T-helper 1 cell treated with Interleukin-12 subunit alpha and Interleukin-12 subunit beta and Interleukin-4 antibody, amounts not matched to agents 30 μg/mL and 1 μg/mL, for 36 hours (primary cell): Measurements from ENCODE around the gene RILP.

Experiments
- H3K27ac Mint-ChIP-seq: one replicate; pipeline ENCODE4 v1.8.0; 2021; ENCODE audit warnings: mild to moderate bottlenecking, mixed read lengths
- H3K27me3 Mint-ChIP-seq: one replicate; pipeline ENCODE4 v1.8.0; 2021; ENCODE audit warnings: low read depth, mixed read lengths
- H3K36me3 Mint-ChIP-seq: one replicate; pipeline ENCODE4 v1.8.0; 2021; ENCODE audit warnings: low read depth, mixed read lengths
- H3K4me1 Mint-ChIP-seq: one replicate; pipeline ENCODE4 v1.8.0; 2021; ENCODE audit warnings: low read depth, mixed read lengths
- H3K4me3 Mint-ChIP-seq: one replicate; pipeline ENCODE4 v1.8.0; 2021; ENCODE audit warnings: mild to moderate bottlenecking, moderate library complexity, mixed read lengths
- H3K9me3 Mint-ChIP-seq: one replicate; pipeline ENCODE4 v1.8.0; 2021; ENCODE audit warnings: mixed read lengths

RILP gene

DNA sequence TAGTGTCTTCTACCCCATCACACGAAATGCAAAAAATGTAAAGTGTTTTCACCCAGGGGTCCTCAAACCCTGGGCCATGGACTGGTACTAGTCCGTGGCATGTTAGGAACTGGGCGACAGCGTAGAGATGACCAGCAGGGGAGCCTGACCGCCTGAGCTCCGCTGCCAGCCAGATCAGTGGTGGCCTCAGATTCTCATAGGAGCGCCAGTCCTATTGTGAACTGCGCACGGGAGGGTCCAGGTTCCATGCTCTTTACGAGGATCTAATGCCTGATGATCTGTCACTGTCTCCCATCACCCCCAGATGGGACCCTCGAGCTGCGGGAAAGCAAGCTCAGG lies 8.6 kb downstream of the RILP start:
- Mint-ChIP-seq H3K4me3 (no peak overlapping the region), H3K27me3 (no peaks in the 10 kb centered on the region), H3K4me1 (peaks cover 18% of the 10 kb centered on the region), H3K9me3 (no peaks in the 10 kb centered on the region), H3K27ac (no peak overlapping the region), H3K36me3 (peaks cover 1% of the 10 kb centered on the region)

DNA sequence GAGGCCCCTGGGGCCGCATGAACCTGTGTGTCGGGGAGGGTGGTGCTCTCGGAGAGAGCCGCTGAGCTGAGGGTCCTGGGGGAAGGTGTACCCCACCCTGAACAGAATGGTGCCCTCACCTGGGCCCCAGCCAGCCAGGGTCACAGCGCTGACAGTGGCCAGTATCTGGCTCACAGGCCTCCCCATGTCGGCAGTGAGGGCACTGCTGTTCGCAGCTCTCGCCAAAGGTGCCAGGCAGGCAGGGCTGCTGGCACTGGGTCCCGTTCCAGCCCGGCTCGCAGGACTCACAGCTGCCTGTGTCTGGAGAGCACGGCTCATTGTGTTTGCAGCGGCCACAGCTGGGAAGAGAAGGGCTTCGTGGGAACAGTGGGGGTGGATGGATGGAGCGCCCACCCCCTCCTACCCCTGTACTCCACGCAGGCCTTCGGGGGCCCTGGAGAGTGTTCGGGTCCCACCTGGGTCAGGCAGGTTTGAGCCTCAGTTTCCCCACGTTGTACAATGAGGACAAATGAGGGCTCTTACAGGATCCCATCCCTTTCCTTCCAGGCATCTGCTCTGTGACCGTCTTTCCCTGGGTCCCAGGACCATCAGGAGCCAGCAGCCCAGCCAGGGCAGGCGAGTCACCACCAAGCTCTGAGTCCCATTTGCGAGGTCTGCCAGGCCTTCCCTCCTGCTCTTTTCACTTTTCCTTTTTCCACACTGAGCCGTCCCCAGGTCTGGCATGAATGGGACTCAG lies 9.2 kb downstream of the RILP start:
- Mint-ChIP-seq H3K4me1 (peaks cover 13% of the 10 kb centered on the region), H3K9me3 (no peaks in the 10 kb centered on the region), H3K27me3 (no peaks in the 10 kb centered on the region), H3K4me3 (no peak overlapping the region), H3K36me3 (peaks cover 4% of the 10 kb centered on the region), H3K27ac (no peak overlapping the region)

- Mint-ChIP-seq H3K36me3 (peaks cover 4% of the 10 kb centered on the region), H3K4me3 (no peak overlapping the region), H3K27me3 (no peaks in the 10 kb centered on the region), H3K27ac (no peak overlapping the region), H3K4me1 (peaks cover 8% of the 10 kb centered on the region), H3K9me3 (no peaks in the 10 kb centered on the region)
Measured at GRCh38 chr17:1639549-1640180, 10.0 kb downstream of the RILP start.

DNA sequence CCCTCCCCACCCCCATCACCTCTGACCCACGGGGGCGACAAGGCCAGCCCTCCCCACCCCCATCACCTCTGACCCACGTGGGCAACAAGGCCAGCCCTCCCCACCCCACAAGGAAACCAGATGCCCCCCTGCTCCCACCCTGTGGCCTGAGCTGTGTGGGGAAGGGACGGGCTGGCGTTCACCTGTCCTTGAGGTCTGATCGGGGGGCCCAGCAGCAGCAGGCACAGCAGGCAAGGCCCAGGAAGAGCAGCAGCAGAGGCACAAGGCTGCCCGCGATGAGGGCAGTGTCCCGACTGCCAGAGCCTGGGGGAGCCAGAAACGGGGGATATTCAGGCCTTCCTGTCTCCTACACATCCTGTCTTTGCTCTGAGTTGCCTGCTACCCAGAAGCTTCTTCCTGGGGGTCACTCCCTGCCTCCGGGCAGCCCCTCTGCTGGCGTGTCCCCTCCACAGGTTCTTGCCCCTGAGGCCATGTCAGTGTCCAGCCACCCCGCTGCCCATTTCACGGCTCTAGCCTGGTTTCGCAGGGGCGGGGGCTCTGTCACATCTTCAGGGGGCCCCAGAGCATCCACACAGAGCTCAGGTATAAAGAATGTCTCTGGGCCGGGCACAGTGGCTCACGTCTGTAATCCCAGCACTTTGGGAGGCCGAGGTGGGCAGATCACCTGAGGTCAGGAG lies 10.9 kb downstream of the RILP start:
- no peaks in the 10 kb centered on the region for H3K9me3 Mint-ChIP-seq
- no peak overlapping the region for H3K27ac Mint-ChIP-seq
- H3K4me3 Mint-ChIP-seq = no peak overlapping the region
- H3K27me3 Mint-ChIP-seq = no peaks in the 10 kb centered on the region
- peaks cover 4% of the 10 kb centered on the region for H3K36me3 Mint-ChIP-seq
- H3K4me1 Mint-ChIP-seq = no peaks in the 10 kb centered on the region

- Mint-ChIP-seq H3K4me1 (no peaks in the 10 kb centered on the region), H3K27ac (no peak overlapping the region), H3K36me3 (peaks cover 4% of the 10 kb centered on the region), H3K9me3 (no peaks in the 10 kb centered on the region), H3K4me3 (no peak overlapping the region), H3K27me3 (no peaks in the 10 kb centered on the region)
Measured at GRCh38 chr17:1638171-1638590, 11.5 kb downstream of the RILP start.

DNA sequence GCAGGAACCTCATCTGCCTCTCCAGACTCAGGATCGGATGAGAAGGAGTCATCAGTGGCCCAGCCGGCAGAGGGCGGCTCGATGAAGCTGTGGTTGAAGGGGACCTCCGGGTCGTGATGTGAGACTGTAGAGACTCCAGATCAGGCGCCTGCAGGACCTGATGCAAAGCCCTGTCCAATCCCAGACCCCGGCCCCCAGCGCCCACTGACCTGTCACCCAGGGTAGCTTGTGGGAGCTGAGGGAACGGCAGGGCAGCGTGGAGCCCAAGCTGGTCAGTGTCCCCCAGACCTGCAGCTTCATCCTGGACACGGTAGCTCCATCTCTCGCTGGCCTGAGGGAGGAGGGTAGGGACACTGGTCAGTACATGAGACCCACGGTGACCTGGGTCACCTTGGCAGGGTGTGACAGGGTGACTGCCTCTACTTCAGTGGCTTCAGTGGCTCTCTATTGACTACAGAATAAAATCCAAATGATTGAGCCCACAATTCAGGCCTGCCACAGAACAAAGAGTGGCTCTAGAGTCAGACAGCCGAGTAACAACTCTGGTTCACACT lies 12.9 kb downstream of the RILP start:
- peaks cover 3% of the 10 kb centered on the region for H3K27me3 Mint-ChIP-seq
- H3K36me3 Mint-ChIP-seq = peaks cover 4% of the 10 kb centered on the region
- H3K27ac Mint-ChIP-seq = no peak overlapping the region
- H3K4me3 Mint-ChIP-seq = no peak overlapping the region
- H3K9me3 Mint-ChIP-seq = no peaks in the 10 kb centered on the region
- peaks cover under 1% of the 10 kb centered on the region for H3K4me1 Mint-ChIP-seq

DNA sequence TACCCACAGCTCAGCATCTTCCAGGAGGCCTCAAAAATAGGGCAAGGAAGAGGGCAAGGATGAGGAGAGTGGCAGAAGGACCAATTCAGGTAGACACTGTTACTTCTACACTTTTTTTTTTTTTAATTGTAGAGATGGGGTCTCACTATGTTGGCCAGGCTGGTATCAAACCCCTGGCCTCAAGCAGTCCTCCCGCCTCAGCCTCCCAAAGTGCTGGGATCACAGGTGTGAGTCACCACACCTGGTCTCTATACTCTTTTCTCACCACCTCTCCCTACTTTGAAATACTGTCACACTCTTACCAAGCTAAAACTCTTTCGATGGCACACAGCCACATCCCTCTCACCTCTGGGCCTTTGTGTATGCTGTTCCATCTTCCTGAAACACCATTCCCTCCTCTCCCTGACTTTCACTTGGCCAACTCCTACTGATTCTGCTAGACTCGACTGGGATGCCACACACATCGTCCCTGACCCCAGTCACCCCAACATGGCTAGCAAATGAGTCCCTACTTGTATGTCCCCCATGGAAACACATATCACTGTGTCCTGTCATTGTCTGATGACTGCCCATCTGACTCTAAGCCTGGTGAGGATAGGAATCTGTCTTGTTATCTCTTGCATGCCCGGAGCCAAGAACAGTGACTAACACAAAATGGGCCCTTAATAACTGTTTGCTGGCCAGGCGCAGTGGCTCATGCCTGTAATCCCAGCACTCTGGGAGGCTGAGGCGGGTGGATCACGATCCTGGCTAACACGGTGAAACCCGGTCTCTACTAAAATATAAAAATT lies 13.8 kb downstream of the RILP start:
- Mint-ChIP-seq H3K36me3 (peaks cover 4% of the 10 kb centered on the region), H3K27ac (no peak overlapping the region), H3K9me3 (no peaks in the 10 kb centered on the region), H3K4me1 (peaks cover 3% of the 10 kb centered on the region), H3K27me3 (peaks cover 10% of the 10 kb centered on the region), H3K4me3 (no peak overlapping the region)

DNA sequence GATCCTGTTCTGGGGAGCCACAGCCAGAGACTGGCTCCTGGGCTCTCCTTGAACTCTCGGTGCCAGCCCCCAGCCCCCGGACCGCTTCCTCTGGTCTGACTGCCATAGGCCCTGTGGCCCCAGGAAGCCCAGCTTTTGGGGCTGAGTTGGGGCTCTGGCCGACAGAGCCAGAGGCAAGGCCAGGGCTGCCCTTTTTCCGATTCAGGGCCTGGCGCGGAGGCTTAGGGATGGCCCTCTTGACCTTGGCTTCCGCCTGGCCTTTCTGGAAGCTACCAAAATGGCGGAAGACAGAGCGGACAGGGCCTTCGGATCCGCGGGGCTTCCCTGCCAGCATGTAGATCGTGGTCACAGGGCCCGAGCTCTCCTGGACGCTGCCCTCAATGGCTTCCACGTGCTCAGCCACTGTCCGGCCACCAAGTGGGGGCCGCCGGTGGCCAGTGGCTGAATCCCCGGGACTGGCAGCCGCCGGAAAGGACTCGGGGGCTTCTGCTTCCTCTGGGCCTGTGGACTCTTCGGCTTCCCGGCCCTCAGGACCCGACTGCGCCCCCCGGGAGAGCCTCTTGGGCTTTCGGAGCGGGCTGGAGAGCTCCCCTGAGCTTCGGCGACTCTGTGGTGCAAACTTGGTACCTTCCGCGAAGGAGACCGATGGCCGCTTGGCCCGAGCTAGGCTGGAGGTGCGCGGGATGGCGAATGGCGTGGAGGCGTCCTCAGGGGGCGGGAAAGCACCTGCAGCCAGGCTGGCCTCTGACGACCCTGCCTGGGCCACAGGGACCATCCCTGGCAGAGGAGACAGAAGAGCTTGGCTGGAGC lies 14.6 kb downstream of the RILP start:
- H3K4me1 Mint-ChIP-seq = peaks cover 8% of the 10 kb centered on the region
- H3K36me3 Mint-ChIP-seq = peaks cover 4% of the 10 kb centered on the region
- peaks cover 19% of the 10 kb centered on the region for H3K27me3 Mint-ChIP-seq
- H3K4me3 Mint-ChIP-seq = no peak overlapping the region
- no peaks in the 10 kb centered on the region for H3K9me3 Mint-ChIP-seq
- H3K27ac Mint-ChIP-seq = no peak overlapping the region

DNA sequence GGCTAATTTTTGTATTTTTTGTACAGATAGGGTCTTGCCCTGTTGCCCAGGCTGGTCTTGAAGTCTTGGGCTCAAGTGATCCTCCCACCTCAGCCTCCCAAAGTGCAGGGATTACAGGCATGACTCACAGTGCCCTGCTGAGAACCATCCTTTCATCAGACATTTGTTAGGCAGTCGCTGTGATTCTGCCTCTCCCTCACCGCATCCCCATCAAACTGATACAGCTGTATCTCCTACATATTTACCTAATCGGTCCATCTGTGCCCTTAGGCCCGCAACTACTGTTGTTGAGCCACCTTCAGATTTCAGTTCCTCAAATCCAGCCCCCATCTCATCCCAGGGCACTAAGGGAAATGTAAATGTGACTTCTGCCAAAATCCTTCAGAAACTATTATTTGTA lies 19.0 kb downstream of the RILP start:
- peaks cover 23% of the 10 kb centered on the region for H3K4me1 Mint-ChIP-seq
- H3K27me3 Mint-ChIP-seq = peaks cover 43% of the 10 kb centered on the region
- peak overlapping the region; percentile 71 for H3K4me3 Mint-ChIP-seq
- no peaks in the 10 kb centered on the region for H3K36me3 Mint-ChIP-seq
- no peaks in the 10 kb centered on the region for H3K9me3 Mint-ChIP-seq
- no peak overlapping the region for H3K27ac Mint-ChIP-seq

GRCh38 chr17:1629504-1630310 lies 20.0 kb downstream of the RILP start:
- H3K36me3 Mint-ChIP-seq = no peaks in the 10 kb centered on the region
- peak overlapping the region; percentile 71 for H3K4me3 Mint-ChIP-seq
- H3K27ac Mint-ChIP-seq = peak overlapping the region; percentile 71
- no peaks in the 10 kb centered on the region for H3K9me3 Mint-ChIP-seq
- peaks cover 53% of the 10 kb centered on the region for H3K27me3 Mint-ChIP-seq
- H3K4me1 Mint-ChIP-seq = peaks cover 23% of the 10 kb centered on the region

DNA sequence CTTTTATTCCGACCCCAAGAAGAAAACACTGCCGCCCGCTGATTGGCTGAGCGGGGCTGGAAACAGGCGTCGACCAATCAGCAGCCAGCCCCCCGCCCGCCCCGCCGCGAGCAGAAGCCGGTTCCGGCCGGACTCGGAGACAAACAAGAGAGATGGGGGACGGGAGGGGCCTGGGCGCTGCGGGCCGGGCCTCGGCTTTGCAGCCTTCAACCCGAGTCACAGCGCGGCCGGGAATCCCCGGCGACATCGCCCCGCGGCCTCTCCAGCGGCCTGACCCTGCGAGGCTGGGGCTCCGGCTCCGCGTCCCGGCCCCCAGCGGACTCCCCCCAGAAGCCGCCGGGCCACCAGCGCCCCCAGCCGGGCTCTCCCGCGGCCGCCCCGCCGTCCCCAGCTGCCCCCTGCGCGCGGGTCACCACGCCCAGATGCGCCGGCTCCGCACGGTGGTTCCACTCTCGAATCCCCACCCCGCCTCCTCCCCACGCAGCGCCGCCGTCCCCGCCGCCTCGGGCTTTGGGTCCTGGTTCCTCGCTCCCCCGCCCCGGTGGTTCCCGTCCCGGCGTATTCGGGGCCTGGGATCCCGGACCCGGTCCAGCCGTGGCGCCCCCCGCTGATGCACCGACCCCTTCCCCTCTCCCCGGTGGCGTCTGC lies 20.7 kb downstream of the RILP start:
- Mint-ChIP-seq H3K27me3 (peaks cover 56% of the 10 kb centered on the region), H3K36me3 (no peaks in the 10 kb centered on the region), H3K4me3 (peak overlapping the region; percentile 87), H3K4me1 (peaks cover 23% of the 10 kb centered on the region), H3K9me3 (no peaks in the 10 kb centered on the region), H3K27ac (peak overlapping the region; percentile 82)

DNA sequence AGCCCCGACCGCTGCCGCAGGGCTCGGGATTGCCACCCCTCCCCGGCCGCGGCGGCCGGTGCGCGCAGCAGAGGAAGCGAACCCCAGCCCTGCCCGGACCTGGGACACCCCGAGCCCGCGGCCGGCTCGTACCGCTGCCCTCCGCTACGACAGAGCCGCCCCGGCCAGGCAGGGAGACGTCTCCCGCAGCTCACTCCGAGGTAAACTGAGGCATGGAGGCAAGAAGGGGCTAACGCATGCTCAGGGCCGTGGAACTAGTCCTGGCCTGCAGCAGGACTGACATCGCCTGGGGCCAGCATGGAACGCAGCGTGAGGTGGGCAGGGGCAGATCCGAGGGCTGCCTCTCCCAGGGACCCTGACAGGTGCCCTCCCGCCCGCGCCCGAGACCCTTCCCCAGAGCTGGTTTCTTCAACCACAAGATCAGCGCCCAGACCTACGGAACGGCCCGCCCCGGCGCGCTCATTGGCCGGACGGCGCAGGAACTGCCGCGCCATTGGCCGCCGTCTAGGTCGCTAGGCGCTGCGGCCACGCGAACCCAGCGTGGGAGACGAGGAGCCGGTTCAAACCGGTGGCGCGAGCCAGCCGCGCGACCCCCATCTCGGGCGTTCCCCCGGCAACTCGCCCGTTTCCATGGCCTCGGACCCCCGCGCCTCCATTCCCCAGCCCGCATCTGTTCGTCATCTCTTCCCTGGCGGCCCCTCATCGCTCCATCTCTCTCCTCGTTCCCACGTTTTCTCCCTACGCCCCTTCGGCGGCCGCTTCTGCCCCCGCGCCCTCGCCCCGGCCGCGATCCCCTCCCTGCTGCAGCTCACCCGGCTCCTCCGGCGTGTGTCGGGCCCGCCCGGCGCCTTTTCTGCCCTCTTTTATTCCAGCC lies 21.4 kb downstream of the RILP start, which contains the start of gene SLC43A2:
Gene SLC43A2, minus strand, starts transcription at position 853 of the 874 bp plus-strand sequence. CDS start 960 bp downstream, outside the sequence.
- peaks cover 23% of the 10 kb centered on the region for H3K4me1 Mint-ChIP-seq

More for the DNA sequence above, 21.4 kb downstream of the RILP start, which contains the start of gene SLC43A2:
- Mint-ChIP-seq H3K36me3 (no peaks in the 10 kb centered on the region), H3K27ac (peak within 1 kb of the TSS; percentile 82), H3K4me3 (peak within 1 kb of the TSS; percentile 87), H3K27me3 (peaks cover 59% of the 10 kb centered on the region), H3K9me3 (no peaks in the 10 kb centered on the region)
